ENCODE measurements around the gene NAA35. TPM values are rescaled to one million over a fixed set of nuclear protein-coding genes. Genes with fewer than 3 reads are reported as not detected.

The NAA35 gene
- total RNA-seq, 1 experiment from 2014 or later, result 21.3 TPM

DNA sequence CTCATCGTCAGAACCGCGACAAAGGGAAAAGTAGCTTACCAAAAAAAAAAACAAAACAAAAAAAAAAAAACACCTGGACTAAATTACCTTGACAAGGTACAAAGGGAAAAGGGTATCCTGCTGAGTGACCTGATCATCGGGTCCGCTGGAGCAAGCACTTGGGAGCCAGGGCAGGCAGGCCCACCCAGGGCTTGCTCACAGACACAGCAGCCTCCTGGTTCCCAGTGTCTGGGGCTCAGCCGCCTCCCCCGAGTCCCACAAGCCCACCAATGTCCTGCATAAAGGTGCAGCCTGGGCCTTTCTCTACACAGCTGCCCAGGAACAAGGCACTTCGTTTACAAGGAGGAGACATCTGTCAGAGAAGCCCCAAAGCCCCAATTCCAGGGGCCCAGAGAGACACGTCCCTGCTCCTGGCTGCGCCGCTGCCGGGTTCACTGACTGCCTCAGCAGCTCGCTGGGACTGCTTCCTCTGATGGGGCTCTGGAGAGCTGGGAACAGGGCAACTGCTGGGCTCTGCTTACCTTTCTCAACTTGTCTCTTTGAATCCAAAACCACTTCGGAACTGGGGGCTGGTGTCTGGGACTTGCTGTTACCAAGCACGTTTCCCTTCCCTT is 95.0 kb downstream of the NAA35 start:
- H3K9me3 ChIP-seq (ENCODE audit: control insufficient read depth, insufficient read depth, low read depth, low read length), result no peaks in the 10 kb centered on the region
- ATAC-seq, result no peak
- no peak overlapping the region for H3K4me3 ChIP-seq (ENCODE audit: low read depth in 2 of 2, low read length in 2 of 2)
- no peaks in the 10 kb centered on the region for H3K4me1 ChIP-seq (ENCODE audit: control insufficient read depth, insufficient read depth, low read length)
- no peak for DNase-seq (ENCODE audit: low read depth, low spot score)
- BruUV-seq (replicated peaks), result no TSS peak
- peaks cover 2% of the 10 kb centered on the region; the same call in 1 of the 2 replicates for H3K36me3 ChIP-seq (ENCODE audit: control insufficient read depth, insufficient read depth, low read length)
- H3K27me3 ChIP-seq (ENCODE audit: control insufficient read depth, insufficient read depth, low read length), result no peaks in the 10 kb centered on the region
- ChIA-PET CTCF (no interaction called here), POLR2A (interaction anchor here (0.6 kb wide), 1 partner anchor 96 kb away, joined by 3 read pairs; no protein-coding TSS in a partner anchor)
- in situ Hi-C loops (cut with HindIII; ENCODE audit: low pct_unique_long_range_greater_than_20kb, low sequenced_read_pairs) (no loop called here), intact Hi-C loops (cut with micrococcal nuclease; ENCODE audit: unreplicated experiment) (loop anchor here (10.0 kb wide), 1 partner anchor 199 kb away; no protein-coding TSS in a partner anchor)
- H3K27ac ChIP-seq (ENCODE audit: low read length), result no peak overlapping the region
- no peak for TF ChIP-seq SIN3A (IDR thresholded peaks at IDR 0.05; ENCODE audit: borderline replicate concordance, insufficient read depth, low read depth, low read length)
- TF ChIP-seq, protein P1, sequence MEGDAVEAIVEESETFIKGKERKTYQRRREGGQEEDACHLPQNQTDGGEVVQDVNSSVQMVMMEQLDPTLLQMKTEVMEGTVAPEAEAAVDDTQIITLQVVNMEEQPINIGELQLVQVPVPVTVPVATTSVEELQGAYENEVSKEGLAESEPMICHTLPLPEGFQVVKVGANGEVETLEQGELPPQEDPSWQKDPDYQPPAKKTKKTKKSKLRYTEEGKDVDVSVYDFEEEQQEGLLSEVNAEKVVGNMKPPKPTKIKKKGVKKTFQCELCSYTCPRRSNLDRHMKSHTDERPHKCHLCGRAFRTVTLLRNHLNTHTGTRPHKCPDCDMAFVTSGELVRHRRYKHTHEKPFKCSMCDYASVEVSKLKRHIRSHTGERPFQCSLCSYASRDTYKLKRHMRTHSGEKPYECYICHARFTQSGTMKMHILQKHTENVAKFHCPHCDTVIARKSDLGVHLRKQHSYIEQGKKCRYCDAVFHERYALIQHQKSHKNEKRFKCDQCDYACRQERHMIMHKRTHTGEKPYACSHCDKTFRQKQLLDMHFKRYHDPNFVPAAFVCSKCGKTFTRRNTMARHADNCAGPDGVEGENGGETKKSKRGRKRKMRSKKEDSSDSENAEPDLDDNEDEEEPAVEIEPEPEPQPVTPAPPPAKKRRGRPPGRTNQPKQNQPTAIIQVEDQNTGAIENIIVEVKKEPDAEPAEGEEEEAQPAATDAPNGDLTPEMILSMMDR (IDR thresholded peaks at IDR 0.05), result no peak
- TF ChIP-seq, protein P2, sequence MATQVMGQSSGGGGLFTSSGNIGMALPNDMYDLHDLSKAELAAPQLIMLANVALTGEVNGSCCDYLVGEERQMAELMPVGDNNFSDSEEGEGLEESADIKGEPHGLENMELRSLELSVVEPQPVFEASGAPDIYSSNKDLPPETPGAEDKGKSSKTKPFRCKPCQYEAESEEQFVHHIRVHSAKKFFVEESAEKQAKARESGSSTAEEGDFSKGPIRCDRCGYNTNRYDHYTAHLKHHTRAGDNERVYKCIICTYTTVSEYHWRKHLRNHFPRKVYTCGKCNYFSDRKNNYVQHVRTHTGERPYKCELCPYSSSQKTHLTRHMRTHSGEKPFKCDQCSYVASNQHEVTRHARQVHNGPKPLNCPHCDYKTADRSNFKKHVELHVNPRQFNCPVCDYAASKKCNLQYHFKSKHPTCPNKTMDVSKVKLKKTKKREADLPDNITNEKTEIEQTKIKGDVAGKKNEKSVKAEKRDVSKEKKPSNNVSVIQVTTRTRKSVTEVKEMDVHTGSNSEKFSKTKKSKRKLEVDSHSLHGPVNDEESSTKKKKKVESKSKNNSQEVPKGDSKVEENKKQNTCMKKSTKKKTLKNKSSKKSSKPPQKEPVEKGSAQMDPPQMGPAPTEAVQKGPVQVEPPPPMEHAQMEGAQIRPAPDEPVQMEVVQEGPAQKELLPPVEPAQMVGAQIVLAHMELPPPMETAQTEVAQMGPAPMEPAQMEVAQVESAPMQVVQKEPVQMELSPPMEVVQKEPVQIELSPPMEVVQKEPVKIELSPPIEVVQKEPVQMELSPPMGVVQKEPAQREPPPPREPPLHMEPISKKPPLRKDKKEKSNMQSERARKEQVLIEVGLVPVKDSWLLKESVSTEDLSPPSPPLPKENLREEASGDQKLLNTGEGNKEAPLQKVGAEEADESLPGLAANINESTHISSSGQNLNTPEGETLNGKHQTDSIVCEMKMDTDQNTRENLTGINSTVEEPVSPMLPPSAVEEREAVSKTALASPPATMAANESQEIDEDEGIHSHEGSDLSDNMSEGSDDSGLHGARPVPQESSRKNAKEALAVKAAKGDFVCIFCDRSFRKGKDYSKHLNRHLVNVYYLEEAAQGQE (IDR thresholded peaks at IDR 0.05; ENCODE audit: insufficient read depth in 1 of 2, low read depth in 2 of 2, low read length in 1 of 2), result no peak

DNA sequence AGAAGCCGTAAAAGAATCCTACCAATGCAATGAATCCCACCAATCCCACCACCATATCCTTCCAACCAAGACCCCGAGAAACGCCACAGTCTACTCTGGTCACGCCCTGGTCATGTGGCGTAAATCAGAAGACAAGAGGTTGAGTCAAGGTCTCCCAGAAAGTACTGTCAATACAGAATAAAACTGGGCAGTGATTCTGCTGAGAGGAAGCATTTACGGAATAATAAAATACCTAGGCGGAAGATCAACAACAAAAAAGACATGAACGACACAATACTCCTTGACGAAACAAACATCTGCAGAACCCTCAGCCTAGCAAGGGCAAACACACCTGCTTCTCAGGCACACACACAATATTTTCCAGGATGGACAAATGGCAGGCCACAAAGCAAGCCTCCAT is 95.6 kb downstream of the NAA35 start:
- Histone ChIP-seq H3K27me3 (ENCODE audit: control insufficient read depth, insufficient read depth, low read length) (no peaks in the 10 kb centered on the region), H3K27ac (ENCODE audit: low read length) (no peak overlapping the region), H3K9me3 (ENCODE audit: control insufficient read depth, insufficient read depth, low read depth, low read length) (no peaks in the 10 kb centered on the region), H3K4me3 (ENCODE audit: low read depth in 2 of 2, low read length in 2 of 2) (no peak overlapping the region), H3K36me3 (ENCODE audit: control insufficient read depth, insufficient read depth, low read length) (peaks cover 2% of the 10 kb centered on the region; the same call in 1 of the 2 replicates), H3K4me1 (ENCODE audit: control insufficient read depth, insufficient read depth, low read length) (no peaks in the 10 kb centered on the region)
- ATAC-seq (no peak), DNase-seq (ENCODE audit: low read depth, low spot score) (no peak)
- intact Hi-C loops (cut with micrococcal nuclease; ENCODE audit: unreplicated experiment), result loop anchor here (10.0 kb wide), 1 partner anchor 198 kb away; no protein-coding TSS in a partner anchor
- ChIA-PET CTCF (interaction anchor here (0.7 kb wide), 1 partner anchor 88 kb away, joined by 5 read pairs; no protein-coding TSS in a partner anchor), POLR2A (no interaction called here)
- in situ Hi-C loops (cut with HindIII; ENCODE audit: low pct_unique_long_range_greater_than_20kb, low sequenced_read_pairs), result no loop called here
- TF ChIP-seq, protein P1 (IDR thresholded peaks at IDR 0.05), result no peak
- no peak for TF ChIP-seq TCF7L2 (IDR thresholded peaks at IDR 0.05; ENCODE audit: low read depth, low read length)
- no peak for TF ChIP-seq POLR2AphosphoS5 (IDR thresholded peaks at IDR 0.05; ENCODE audit: low read depth, low read length)
- TF ChIP-seq SIN3A (IDR thresholded peaks at IDR 0.05; ENCODE audit: borderline replicate concordance, insufficient read depth, low read depth, low read length), result no peak
- TF ChIP-seq, protein P2 (IDR thresholded peaks at IDR 0.05; ENCODE audit: insufficient read depth in 1 of 2, low read depth in 2 of 2, low read length in 1 of 2), result no peak
- BruUV-seq (replicated peaks), result no TSS peak

Measured in Panc1 (cell line).